Progenitor cell of endocrine pancreas (in vitro differentiated cells): ENCODE measurements around the gene EBF3. TPM values are rescaled to one million over a fixed set of nuclear protein-coding genes. Genes with fewer than 3 reads are reported as not detected.

Experiments
- DNase-seq: peaks from one replicate; pipeline ENCODE4 v3.0.0; 2021; ENCODE audit warnings: low spot score; ENCODE audit not compliant: unreplicated experiment
- H3K27ac Mint-ChIP-seq: 2 replicates; pipeline ENCODE4 v1.8.0; 2021; ENCODE audit warnings: mild to moderate bottlenecking, moderate library complexity, mixed read lengths
- H3K27me3 Mint-ChIP-seq: 2 replicates; pipeline ENCODE4 v1.8.0; 2021; ENCODE audit warnings: mixed read lengths
- H3K36me3 Mint-ChIP-seq: 2 replicates; pipeline ENCODE4 v1.8.0; 2022; ENCODE audit warnings: mixed read lengths; ENCODE audit not compliant: insufficient read depth
- H3K4me1 Mint-ChIP-seq: 2 replicates; pipeline ENCODE4 v1.8.0; 2021; ENCODE audit warnings: low read depth, mixed read lengths
- H3K4me3 Mint-ChIP-seq: 2 replicates; pipeline ENCODE4 v1.8.0; 2021; ENCODE audit warnings: low read depth, mild to moderate bottlenecking, moderate library complexity, mixed read lengths
- H3K9me3 Mint-ChIP-seq: 2 replicates; pipeline ENCODE4 v1.8.0; 2021; ENCODE audit warnings: low read depth, mixed read lengths
- CTCF ChIP-seq: fragments of 200-600 bp; sonication (generic); IDR thresholded peaks from one replicate; pipeline ENCODE4 v1.5.0; 2021; ENCODE audit warnings: antibody characterized with exemption, mild to moderate bottlenecking; ENCODE audit not compliant: unreplicated experiment
- total RNA-seq: library from RNA; stranded (reverse); gene quantifications from 2 replicates; pipeline ENCODE4 v1.2.1, GENCODE V29; 2021

EBF3 gene
- total RNA-seq, 1 donor from 2014 or later: 0.19 TPM

DNA sequence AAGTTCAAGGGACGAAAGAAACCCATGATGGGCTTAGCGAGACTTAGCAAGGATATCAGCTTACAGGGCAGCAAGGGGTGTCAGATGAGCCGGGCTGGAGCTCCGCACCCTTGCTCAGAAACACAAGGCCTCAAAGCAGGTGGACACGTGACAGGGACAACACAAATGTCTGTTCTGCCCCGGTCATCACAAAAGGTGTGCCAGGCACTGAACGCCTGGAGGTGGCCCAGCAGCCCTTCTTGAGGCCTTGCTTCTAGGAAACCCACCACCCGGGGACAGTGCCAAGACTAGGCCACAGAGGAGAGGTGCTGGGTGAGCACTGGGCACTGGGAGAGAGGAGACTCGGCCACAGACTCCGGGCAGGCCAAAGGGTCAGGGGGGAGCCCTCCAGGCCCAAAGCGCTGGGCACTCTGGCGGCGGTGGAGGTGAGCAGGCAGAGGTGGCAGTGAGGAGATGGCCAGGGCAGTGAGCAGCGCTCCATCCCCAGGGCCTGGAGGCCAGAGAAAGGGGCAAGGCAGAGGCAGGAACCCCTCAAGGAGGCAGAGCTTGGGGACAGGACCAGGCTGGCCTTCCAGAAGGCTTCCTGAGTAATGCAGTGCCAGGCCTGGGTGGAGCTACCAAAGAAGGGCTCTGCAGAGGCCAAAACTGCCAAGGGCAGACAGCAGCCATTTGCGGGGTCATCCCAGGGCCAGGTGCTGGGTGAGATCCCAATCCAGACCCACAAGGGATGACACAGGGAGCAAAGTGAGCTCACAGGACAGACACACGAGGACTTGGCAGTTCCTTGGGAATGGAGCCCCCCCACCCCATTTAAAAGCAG lies 22.7 kb downstream of the EBF3 start:
- Mint-ChIP-seq H3K9me3 (no peaks in the 10 kb centered on the region), H3K27me3 (peaks cover 82% of the 10 kb centered on the region), H3K4me1 (peaks cover 4% of the 10 kb centered on the region), H3K27ac (no peak overlapping the region), H3K4me3 (no peak overlapping the region), H3K36me3 (no peaks in the 10 kb centered on the region)
- no peak for TF ChIP-seq CTCF
- no peak for DNase-seq

DNA sequence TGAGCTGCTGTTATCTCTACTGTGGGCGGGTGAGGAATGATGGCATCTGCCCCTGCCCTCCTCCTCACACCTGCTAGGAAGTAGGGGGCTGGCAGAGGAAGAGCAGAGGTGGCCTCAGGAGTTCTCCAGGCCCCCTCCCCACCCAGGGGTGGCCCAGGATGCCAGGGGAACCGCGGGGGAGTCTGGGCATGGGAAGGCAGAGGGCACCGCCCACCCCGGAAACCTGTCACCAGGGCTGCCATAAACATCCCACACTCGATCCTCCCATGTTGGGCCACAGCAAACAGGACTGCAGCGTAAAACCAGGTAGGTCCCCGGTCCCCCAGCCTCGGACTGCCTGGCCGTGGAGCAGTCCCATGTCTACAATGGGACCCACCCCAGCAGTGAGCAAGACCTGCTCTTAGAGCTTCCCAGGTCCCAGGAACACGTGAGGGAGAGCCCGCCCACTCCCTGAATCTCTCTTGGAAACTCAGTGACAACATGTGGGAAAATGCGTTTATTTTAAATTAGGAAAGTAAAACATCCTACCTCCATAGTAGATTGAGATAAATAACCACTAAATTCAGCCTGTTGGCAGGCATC lies 23.4 kb downstream of the EBF3 start:
- no peak for TF ChIP-seq CTCF
- peaks cover 2% of the 10 kb centered on the region for H3K4me1 Mint-ChIP-seq
- peak overlapping the region; percentile 31 for H3K27ac Mint-ChIP-seq
- DNase-seq: no peak
- H3K36me3 Mint-ChIP-seq: no peaks in the 10 kb centered on the region
- H3K4me3 Mint-ChIP-seq: no peak overlapping the region
- peaks cover 76% of the 10 kb centered on the region for H3K27me3 Mint-ChIP-seq
- H3K9me3 Mint-ChIP-seq: no peaks in the 10 kb centered on the region

- Mint-ChIP-seq H3K9me3 (no peaks in the 10 kb centered on the region), H3K27me3 (peaks cover 81% of the 10 kb centered on the region), H3K4me1 (no peaks in the 10 kb centered on the region), H3K27ac (no peak overlapping the region), H3K4me3 (no peak overlapping the region), H3K36me3 (no peaks in the 10 kb centered on the region)
- no peak for DNase-seq
- TF ChIP-seq CTCF: no peak
These were observed 24.4 kb downstream of the EBF3 start for GRCh38 chr10:129939416-129940275.

- H3K9me3 Mint-ChIP-seq: no peaks in the 10 kb centered on the region
- no peak for TF ChIP-seq CTCF
- H3K4me1 Mint-ChIP-seq: no peaks in the 10 kb centered on the region
- no peaks in the 10 kb centered on the region for H3K36me3 Mint-ChIP-seq
- H3K4me3 Mint-ChIP-seq: no peak overlapping the region
- no peak for DNase-seq
- H3K27ac Mint-ChIP-seq: no peak overlapping the region
- peaks cover 84% of the 10 kb centered on the region for H3K27me3 Mint-ChIP-seq
These were observed 25.6 kb downstream of the EBF3 start for GRCh38 chr10:129938460-129938859.

DNA sequence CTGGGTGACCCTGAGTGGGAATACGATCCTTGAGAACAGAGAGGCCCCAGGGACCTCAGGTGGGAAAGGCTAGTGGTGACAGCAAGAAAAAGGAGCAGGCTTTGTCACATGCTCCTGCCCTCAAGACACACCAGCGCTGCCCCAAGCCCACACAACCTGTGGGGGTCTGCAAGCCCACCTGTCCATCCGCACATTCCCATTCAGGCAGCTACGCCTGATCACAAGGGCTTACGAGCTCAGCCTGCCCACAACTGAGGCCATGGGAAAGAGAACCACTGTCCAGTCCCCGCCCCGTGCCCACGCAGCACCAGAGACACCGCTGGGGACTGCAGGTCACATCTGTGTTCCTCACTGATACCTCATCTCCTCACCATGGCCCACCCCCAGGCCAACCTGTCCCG lies 26.7 kb downstream of the EBF3 start:
- Mint-ChIP-seq H3K9me3 (no peaks in the 10 kb centered on the region), H3K27ac (no peak overlapping the region), H3K27me3 (peaks cover 84% of the 10 kb centered on the region), H3K4me1 (no peaks in the 10 kb centered on the region), H3K4me3 (no peak overlapping the region), H3K36me3 (no peaks in the 10 kb centered on the region)
- TF ChIP-seq CTCF: no peak
- DNase-seq: no peak
